HepG2 (cell line): ENCODE measurements around the gene ADAMTS13. TPM values are rescaled to one million over a fixed set of nuclear protein-coding genes. Genes with fewer than 3 reads are reported as not detected.

Experiments
- GATAD2A ChIP-seq: IDR thresholded peaks from 2 replicates; pipeline ENCODE4 v1.6.1; 2016
- HDAC1 ChIP-seq: sonication (generic); formaldehyde crosslinking; IDR thresholded peaks from 2 replicates; pipeline ENCODE4 v1.5.1; 2020; ENCODE audit warnings: mild to moderate bottlenecking, missing genetic modification reagents
- HMG20A ChIP-seq: IDR thresholded peaks from 2 replicates; pipeline ENCODE4 v1.6.1; 2016; ENCODE audit warnings: borderline replicate concordance
- HOXA9 ChIP-seq: sonication (generic); formaldehyde crosslinking; IDR thresholded peaks from 2 replicates; pipeline ENCODE4 v1.8.1; 2022; ENCODE audit warnings: missing genetic modification reagents, mild to moderate bottlenecking, moderate library complexity, borderline replicate concordance
- KDM5B ChIP-seq: sonication (generic); formaldehyde crosslinking; IDR thresholded peaks from 2 replicates; pipeline ENCODE4 v1.4.0; 2020; ENCODE audit warnings: missing genetic modification reagents, mild to moderate bottlenecking, borderline replicate concordance
- KLF6 ChIP-seq: IDR thresholded peaks from 2 replicates; pipeline ENCODE4 v1.8.0; 2016; ENCODE audit warnings: missing biosample characterization, missing genetic modification reagents
- LCORL ChIP-seq, 2 experiments: fragments of 450-650 bp in 1 of 2; sonication (generic) in 1 of 2; formaldehyde crosslinking in 1 of 2; IDR thresholded peaks; 2 replicates each; pipeline versions ENCODE4 v1.5.0 to v1.6.1; 2017 to 2020; ENCODE audit warnings: antibody characterized with exemption in 1 of 2, missing genetic modification reagents in 1 of 2
- MAX ChIP-seq: IDR thresholded peaks from 2 replicates; pipeline ENCODE4 v1.6.1; 2012; ENCODE audit warnings: inconsistent platforms
- NCOR1 ChIP-seq: fragments of 200-600 bp; sonication (generic); IDR thresholded peaks from 2 replicates; pipeline ENCODE4 v1.7.0; 2017; ENCODE audit warnings: antibody characterized with exemption, low read length, borderline replicate concordance
- NR2F1 ChIP-seq, 2 experiments: fragments of 450-650 bp in 1 of 2; formaldehyde crosslinking in 1 of 2; IDR thresholded peaks; 2 replicates each; pipeline versions ENCODE4 v1.5.0 to v1.6.1; 2016 to 2020; ENCODE audit warnings: mild to moderate bottlenecking in 1 of 2, missing compliant biosample characterization in 1 of 2, missing genetic modification reagents in 1 of 2, moderate library complexity in 1 of 2
- SAP130 ChIP-seq: IDR thresholded peaks from 2 replicates; pipeline ENCODE4 v1.6.1; 2016; ENCODE audit warnings: low read depth
- ZBTB40 ChIP-seq, 2 experiments: fragments of 450-650 bp in 1 of 2; sonication (generic) in 1 of 2; formaldehyde crosslinking in 1 of 2; IDR thresholded peaks; 2 replicates each; pipeline versions ENCODE4 v1.6.1 to v1.8.0; 2016 to 2022; ENCODE audit warnings: antibody characterized with exemption in 1 of 2, mild to moderate bottlenecking in 1 of 2, missing genetic modification reagents in 1 of 2
- ZFX ChIP-seq: sonication (generic); formaldehyde crosslinking; IDR thresholded peaks from 2 replicates; pipeline ENCODE4 v1.4.0; 2020; ENCODE audit warnings: mild to moderate bottlenecking, low read depth, missing genetic modification reagents, moderate library complexity
- ZNF296 ChIP-seq: sonication (generic); formaldehyde crosslinking; conservative IDR thresholded peaks from 2 replicates; pipeline ENCODE4 v1.5.0; 2020; ENCODE audit warnings: mild to moderate bottlenecking, missing genetic modification reagents
- ZNF563 ChIP-seq: sonication (generic); formaldehyde crosslinking; IDR thresholded peaks from 2 replicates; pipeline ENCODE4 v1.8.0; 2022; ENCODE audit warnings: mild to moderate bottlenecking, moderate library complexity, missing genetic modification reagents
- ZNF574 ChIP-seq: sonication (generic); formaldehyde crosslinking; IDR thresholded peaks from 2 replicates; pipeline ENCODE4 v1.4.0; 2020; ENCODE audit warnings: missing genetic modification reagents
- ZNF670 ChIP-seq: sonication (generic); formaldehyde crosslinking; IDR thresholded peaks from 2 replicates; pipeline ENCODE4 v1.8.0; 2022; ENCODE audit warnings: mild to moderate bottlenecking, missing genetic modification reagents, borderline replicate concordance
- ZNF883 ChIP-seq: sonication (generic); formaldehyde crosslinking; IDR thresholded peaks from 2 replicates; pipeline ENCODE4 v1.5.1; 2020; ENCODE audit warnings: mild to moderate bottlenecking, missing genetic modification reagents; ENCODE audit errors: not compliant biosample characterization
- polyA plus RNA-seq, 8 experiments: library from polyadenylated mRNA; depleted of rRNA in 3 of 8; stranded (reverse) in 7 of 8; unstranded in 1 of 8; fragments of >200 nt; fragmentation: Illumina TruSeq in 4 of 8; extraction: Trizol in 4 of 8; gene quantifications; 2 replicates each; pipeline versions ENCODE4 v1.2.1 to v1.2.3, GENCODE V29; 2011 to 2016; ENCODE audit warnings: low read depth in 4 of 8, missing spikeins in 1 of 8, mixed read lengths in 1 of 8; ENCODE audit not compliant: insufficient read depth in 1 of 8
- total RNA-seq, 5 experiments: library from RNA; depleted of rRNA; stranded (reverse); fragments of >200 nt; fragmentation: Illumina TruSeq; extraction: Trizol; gene quantifications; 2 replicates each; pipeline ENCODE4 v1.2.3, GENCODE V29; 2016; ENCODE audit warnings: low read depth in 1 of 5

The ADAMTS13 gene
- total and polyA plus RNA-seq, 2 of the 13 experiments (the other 11 are each of a cell fraction or from before 2014, with no cell fraction given), result 0.91 to 4.5 TPM

GRCh38 chr9:133448487-133448972 lies 26.4 kb downstream of the ADAMTS13 start (continued):
- TF ChIP-seq ZBTB40 (IDR thresholded peaks at IDR 0.05) (no peak), ZBTB40 (CRISPR knock-in tag; IDR thresholded peaks at IDR 0.05) (no peak), GATAD2A (CRISPR knock-in tag) (0 out of 2 replicates have a peak, but pooled peaks have one; percentile 12), KLF6 (CRISPR knock-in tag) (no peak), ZNF574 (CRISPR knock-in tag) (peak; percentile 29; the same call in 1 of the 2 replicates), LCORL (IDR thresholded peaks at IDR 0.05) (no peak), LCORL (CRISPR knock-in tag; IDR thresholded peaks at IDR 0.05) (peak; percentile 39; the same call in 1 of the 2 replicates), HOXA9 (CRISPR knock-in tag) (peak; percentile 45; the same call in 1 of the 2 replicates), SAP130 (CRISPR knock-in tag) (peak; percentile 42; the same call in 1 of the 2 replicates), NR2F1 (CRISPR knock-in tag; IDR thresholded peaks at IDR 0.05) (0 out of 4 replicates have a peak, but pooled peaks of 1 of the 2 experiments have one; percentile 7), MAX (peak; percentile 45; the same call in 1 of the 2 replicates), HDAC1 (CRISPR knock-in tag) (peak; percentile 56; the same call in 1 of the 2 replicates), ZNF563 (CRISPR knock-in tag) (peak; percentile 82), KDM5B (CRISPR knock-in tag) (peak; percentile 37; the same call in 1 of the 2 replicates), ZFX (CRISPR knock-in tag) (peak; percentile 79), ZNF670 (no peak), ZNF883 (CRISPR knock-in tag) (peak; percentile 45), HMG20A (CRISPR knock-in tag) (no peak), ZNF296 (CRISPR knock-in tag) (no peak), NCOR1 (no peak)
